Adrenal gland (tissue), 5 donors: Measurements from ENCODE around the gene C1GALT1C1.

Experiments
- CTCF ChIP-seq, 6 experiments: fragments of 450-650 bp in 4 of 6; fragments of 200-600 bp in 2 of 6; sonication (generic) in 1 of 6; IDR thresholded peaks; 1 replicate in 5 of 6; 2 replicates in 1 of 6; pipeline versions ENCODE4 v1.5.1 to v1.8.0; 2016 to 2021; ENCODE audit warnings: antibody characterized with exemption in 6 of 6, mild to moderate bottlenecking in 2 of 6, moderate library complexity in 1 of 6
- POLR2A ChIP-seq, 2 donors: fragments of 450-650 bp; IDR thresholded peaks; one replicate each; pipeline ENCODE4 v1.6.1; 2017; ENCODE audit warnings: antibody characterized with exemption in 2 of 2, mild to moderate bottlenecking in 2 of 2, moderate library complexity in 1 of 2
- donor health status: DM: no; HTN: no; CAD: no.

GRCh38 chrX:120653000-120653399 lies 23.1 kb upstream of the C1GALT1C1 start:
- TF ChIP-seq CTCF (IDR thresholded peaks at IDR 0.05) (no peak), POLR2A (IDR thresholded peaks at IDR 0.05) (no peak)
